CD4-positive, alpha-beta T cell treated with Interleukin-12 subunit alpha and Interleukin-12 subunit beta, for 1 hour (primary cell): ENCODE results near the gene GALNT18.
"Not testable (repeated sequence)": the region's sequence is repeated elsewhere in the genome, so short reads cannot be mapped to it uniquely, and the experiment has no call there.

Experiments used
- DNase-seq: peaks from one replicate; pipeline ENCODE4 v3.0.0-alpha.2; 2020

GALNT18 gene

DNA sequence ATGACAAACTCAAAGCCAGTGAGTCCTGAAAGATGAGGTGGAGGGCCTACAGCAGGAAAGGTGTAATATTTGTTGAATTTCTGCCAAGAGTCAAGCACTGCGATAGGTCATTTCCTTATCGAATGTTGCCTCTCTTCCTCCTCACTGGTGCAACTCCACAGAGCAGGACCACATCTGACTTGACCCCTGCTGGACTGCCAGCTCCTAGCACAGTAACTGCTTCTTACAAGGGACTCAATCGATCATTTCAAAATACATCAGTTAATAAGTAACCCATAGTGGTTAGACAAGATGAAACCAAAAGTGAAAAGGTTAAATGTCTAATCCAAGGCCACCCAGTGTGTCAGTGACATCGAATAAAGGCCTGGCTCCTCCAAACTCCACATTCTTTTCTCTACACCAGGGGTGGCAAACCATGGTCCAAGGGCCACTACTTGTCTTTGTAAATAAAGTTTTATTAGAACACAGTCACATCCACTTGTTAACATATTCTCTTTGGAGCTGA, 170.3 kb downstream of the GALNT18 start:
- no peak for DNase-seq

DNA sequence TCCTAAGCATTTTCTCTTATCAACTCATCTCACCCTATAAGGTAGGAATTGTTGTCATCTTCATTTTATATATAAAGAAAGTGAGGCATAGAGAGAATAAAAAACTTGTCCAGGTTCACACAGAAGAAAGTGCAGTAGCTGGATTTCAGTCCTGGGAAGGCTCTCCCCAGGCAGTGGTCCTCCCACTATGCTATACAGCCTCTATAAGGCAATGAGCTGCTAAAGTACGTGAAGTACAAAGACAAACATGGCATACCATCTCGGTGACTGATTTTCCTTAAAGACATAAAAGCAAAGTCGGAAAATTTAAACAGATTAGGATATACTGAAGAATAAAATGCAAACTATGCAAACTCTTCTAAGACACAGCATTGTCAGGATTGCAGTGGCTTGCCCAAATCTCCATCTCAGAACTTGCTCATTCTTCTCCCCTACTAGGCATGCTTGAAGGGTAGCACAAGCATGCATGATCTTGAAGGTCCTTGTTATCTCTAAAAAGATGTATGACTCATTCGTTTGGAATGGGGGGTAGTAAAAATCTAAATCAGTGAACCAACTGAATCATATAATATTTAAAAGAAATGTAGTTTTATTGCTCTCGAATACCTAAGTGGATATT, 171.0 kb downstream of the GALNT18 start:
- no peak for DNase-seq

- no peak for DNase-seq
These were observed 172.5 kb downstream of the GALNT18 start for GRCh38 chr11:11449327-11449726.

DNA sequence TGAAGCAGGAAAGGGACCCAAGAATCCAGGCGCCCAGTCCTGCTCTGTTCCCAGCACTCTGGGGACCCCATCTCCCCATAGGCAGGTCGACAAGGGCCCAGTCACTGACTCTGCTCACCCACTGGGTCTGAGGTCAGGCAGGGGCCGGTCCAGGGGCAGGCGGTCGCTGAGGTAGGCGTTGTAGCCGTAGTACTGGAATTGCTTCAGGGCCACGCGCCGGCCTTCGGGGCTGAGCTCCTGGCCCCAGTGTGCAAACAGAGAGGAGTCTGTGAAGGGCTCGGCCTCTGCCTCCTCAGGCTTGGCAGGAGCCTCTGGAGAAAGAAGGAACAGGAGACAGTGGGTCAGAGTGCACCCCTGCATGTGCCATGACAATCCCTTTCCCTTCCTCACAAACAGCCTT, 173.2 kb downstream of the GALNT18 start:
- DNase-seq: no peak

- DNase-seq: not testable (repeated sequence)
These were observed 174.2 kb downstream of the GALNT18 start for GRCh38 chr11:11447601-11448000.

- no peak for DNase-seq
These were observed 174.8 kb downstream of the GALNT18 start for GRCh38 chr11:11446967-11447366.

DNA sequence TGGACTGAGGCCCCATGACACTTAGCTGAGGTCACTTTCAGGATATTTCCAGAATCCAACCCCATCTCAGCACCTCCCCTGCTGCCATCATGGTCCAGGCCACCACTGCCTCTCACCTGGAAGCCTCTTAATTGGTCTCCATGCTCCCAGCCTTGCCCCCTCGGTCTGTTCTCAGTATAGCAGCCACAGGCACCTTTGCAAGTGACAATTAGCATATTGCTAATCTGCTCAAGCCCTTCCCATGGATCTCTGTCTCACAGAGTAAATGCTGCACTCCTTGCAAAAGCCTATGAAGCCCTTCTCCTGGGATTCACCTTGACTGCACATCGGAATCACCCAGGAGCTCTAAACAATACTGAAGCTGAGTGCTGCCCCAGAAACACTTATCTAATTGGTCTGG, 175.2 kb downstream of the GALNT18 start:
- DNase-seq: no peak

- DNase-seq: no peak
These were observed 176.2 kb downstream of the GALNT18 start for GRCh38 chr11:11445441-11446185.

GRCh38 chr11:11444804-11445131, 177.0 kb downstream of the GALNT18 start:
- no peak for DNase-seq

GRCh38 chr11:11444027-11444803, 177.6 kb downstream of the GALNT18 start:
- DNase-seq: no peak

- no peak for DNase-seq
These were observed 179.0 kb downstream of the GALNT18 start for GRCh38 chr11:11442791-11443190.

DNA sequence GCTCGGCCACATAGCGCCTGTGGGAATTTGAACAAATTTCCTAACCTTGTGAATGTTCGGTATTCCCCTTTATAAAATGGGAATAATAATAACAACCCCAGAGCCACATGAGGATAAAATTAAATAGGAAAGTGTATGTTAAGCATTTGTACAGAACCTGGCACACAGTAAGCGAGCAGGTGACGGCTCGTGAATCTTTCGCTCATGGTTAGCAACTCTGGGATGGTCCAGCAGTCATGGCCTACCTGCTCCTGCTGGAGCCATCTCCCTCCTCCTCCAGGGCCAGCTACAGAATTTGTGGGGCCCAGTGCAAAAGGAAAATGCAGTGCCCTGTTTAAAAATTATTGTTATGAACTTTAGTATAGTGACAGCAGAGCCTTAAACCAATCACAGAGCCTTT, 180.3 kb downstream of the GALNT18 start:
- no peak for DNase-seq

DNA sequence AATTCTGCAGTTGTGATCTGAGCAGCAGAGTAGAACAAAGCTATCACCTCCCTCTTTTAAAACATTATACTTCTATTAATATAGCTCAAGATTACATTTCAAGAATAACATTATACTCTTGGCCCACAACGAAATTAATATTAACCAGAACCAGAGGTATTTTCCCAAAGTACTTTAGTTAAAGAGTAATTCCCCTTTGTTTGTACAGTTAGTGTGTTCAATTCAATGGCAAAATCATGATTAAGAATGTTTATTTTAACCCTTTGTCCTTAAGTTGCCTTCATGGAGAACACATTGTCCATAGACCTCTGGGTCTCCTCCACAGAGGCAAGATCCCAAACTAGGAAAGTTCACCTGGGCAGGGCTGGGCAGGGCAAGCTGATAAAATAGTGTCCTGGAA, 180.7 kb downstream of the GALNT18 start:
- no peak for DNase-seq

DNA sequence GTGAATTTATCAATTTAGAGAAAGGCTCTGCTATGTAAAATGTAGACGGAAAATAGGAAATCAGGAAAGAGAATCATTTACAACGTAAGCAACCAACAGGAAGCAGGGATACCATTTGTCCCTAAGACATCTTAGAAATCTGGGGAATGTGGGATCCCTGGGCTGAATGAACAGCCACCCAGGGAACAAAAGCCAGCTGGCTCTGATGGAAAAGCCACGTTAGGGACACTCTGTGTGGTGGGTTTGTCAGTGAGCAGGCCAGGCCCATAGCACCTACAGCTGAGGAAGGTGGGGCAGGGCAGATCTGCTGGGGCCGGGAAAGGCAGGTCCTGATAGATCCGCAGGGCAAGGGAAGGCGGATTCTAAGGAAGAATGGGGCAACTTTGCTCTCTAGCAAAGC, 181.7 kb downstream of the GALNT18 start:
- DNase-seq: no peak

DNA sequence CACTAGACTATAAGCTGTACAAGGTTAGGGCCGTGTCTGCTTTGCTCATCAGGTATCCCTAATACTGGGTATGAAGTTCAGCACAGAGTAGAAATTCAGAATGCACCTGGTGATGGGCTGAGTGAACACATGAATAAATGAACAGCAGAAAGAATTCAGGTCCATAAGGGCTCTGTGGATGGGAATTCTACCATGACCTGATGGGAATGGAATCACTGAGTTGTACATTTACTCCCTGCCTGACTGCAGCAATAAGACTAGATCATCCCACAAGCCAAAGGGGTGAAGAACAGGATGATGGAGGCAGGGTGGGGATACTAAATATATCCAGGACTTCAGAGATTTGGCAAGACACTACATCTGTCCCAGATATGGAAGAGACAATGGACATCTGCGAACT, 182.2 kb downstream of the GALNT18 start:
- DNase-seq: no peak

DNA sequence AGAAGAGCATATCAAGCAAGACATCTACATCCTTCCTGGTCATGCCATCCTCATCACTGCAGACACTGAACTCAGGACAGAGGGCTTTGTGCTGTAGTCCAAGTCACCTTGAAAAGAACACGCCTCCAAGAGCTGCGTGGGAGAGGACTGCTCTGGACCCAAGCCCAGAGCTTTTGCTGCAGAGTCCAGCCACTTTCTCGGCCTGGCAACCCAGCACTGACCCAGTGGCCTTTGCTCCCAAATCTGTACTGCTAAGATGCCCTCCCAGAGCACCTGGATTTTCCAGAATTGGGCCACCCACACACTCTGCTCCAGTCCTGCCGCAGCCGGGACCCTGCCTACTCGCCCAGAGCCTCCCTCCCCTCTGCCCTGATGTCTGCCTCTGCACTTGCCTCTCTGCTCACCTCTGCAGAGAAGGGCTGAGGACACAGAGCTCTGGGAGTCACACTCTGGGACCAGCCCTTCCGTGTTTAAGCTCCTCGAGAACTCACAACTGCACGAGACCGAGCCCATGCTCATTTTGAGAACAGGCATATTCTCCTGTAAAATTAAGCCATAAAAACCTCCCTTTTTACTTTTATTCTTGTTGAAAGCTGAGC, 185.0 kb downstream of the GALNT18 start:
- no peak for DNase-seq

DNA sequence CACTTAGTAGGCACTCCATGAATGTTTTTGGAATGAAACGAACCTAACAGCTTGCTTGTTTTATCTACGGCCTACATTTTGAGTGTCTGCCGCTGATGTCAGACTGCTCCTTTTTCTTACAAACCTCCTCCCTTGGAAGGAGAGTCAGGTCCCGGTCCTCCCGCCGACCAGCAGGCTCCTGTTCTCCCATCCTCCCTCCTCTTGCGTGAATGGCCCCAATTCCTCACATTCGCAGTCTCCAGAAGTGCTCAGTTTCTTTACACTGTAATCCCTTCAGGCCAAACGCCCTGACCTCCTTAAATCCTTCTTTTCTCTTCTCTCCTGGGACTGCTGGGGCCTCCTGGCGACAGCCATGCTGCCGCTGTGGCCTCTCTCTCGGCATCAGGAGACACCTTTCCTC, 186.2 kb downstream of the GALNT18 start:
- DNase-seq: no peak

DNA sequence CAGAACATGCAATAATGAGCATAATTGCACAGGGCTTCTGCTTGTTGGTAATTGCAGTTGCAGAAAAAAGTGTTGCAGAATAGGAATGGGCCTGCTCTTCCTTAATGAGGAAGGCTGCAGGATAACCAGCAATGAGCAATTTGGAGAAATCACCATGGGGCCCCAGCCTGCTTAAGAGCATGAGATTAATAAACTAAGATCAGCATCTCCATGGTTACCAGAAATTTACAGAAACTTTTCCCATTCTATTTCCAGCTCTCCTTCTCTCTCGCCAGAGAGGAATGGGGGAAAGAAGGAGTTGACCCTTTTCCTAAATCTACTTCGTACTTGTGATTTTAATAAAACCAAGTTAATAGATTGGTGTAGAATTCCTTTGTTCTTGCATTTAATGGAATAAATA, 187.8 kb downstream of the GALNT18 start:
- DNase-seq: no peak

- DNase-seq: no peak
These were observed 189.0 kb downstream of the GALNT18 start for GRCh38 chr11:11432621-11433319.

DNA sequence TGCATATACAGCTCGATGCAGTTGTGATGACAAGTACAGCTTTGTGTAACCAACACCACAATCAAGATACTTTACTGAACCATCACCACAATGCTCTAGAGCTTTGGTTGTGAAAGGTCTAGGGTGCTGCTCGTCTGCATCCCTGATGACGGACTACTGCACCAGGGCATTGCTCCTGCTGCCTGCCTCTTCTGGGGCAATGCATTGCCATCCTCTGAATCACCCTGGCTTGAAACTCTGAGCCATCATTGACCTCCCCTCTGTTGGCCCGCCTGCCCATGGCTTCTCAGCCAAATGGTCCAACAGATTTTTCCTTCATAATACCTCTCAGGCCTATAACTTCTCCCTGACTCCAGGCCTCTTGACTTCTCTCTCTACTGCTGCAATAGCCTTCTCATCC, 191.4 kb downstream of the GALNT18 start:
- no peak for DNase-seq

DNA sequence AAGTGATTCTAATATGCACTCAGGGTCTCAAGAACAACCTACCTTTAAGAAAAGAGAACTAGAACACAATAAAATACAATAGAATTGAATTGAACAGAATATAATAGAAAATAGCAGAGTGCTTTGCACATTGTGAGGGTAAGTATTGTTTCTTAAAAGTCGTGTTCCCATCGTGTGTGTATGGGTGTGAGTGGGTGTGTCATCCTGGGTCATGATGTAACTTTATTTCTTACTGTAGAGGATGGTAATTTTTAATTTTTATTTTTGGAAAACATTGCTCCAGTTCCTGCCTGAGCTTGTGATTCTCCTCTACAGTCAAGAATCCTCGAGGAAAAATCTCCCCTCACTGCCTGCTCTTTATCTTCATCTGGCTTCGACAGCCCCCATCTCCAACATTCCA, 193.1 kb downstream of the GALNT18 start:
- DNase-seq: no peak

DNA sequence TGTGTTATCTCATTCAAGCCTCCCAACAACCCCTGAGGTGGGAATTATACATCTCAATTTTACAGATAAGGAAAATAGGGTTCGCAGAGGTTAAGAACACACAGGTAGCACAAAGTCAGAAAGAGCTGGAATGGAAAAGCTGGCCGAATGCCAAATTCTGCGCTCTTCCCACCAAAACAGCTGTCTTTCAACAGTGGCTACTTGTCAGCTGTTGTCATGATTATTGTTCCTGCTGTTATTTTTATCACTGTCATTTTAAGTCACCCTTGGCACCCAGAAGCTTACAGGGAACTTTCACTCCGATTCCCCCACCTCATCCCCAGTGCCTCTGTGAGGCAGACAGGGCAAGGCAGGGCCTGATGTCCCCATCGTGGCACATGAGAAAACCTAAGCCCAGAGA, 194.3 kb downstream of the GALNT18 start:
- no peak for DNase-seq

- no peak for DNase-seq
These were observed 194.7 kb downstream of the GALNT18 start for GRCh38 chr11:11427140-11427539.
